GM18507 (cell line): ENCODE data around the gene TSPYL2.
A peak's percentile ranks its signal among the peaks of the same experiment; 100 is the strongest.

Source experiments
- DNase-seq: peaks from one replicate; pipeline ENCODE4 v3.0.0; 2011; ENCODE audit warnings: low read depth; ENCODE audit not compliant: insufficient read length; ENCODE audit errors: extremely low spot score
- FAIRE-seq: peaks from 2 replicates; lab custom pipeline; 2011; peaks lifted over from hg19 to GRCh38; lab: Jason Lieb, UNC

TSPYL2 gene

GRCh38 chrX:53081925-53082772 lies at the start of gene TSPYL2:
Gene TSPYL2, plus strand, starts transcription at chrX:53082367. Its CDS starts 132 bp downstream, at chrX:53082499.
- DNase-seq, result peak; percentile 73
- FAIRE-seq, result peak; percentile 100

GRCh38 chrX:53036149-53036548 lies 46.0 kb upstream of the TSPYL2 start:
- FAIRE-seq (no peak), DNase-seq (no peak)

- no peak for DNase-seq
- FAIRE-seq, result no peak
Measured at GRCh38 chrX:53039236-53039635, 42.9 kb upstream of the TSPYL2 start.

GRCh38 chrX:53044995-53045394 lies 37.2 kb upstream of the TSPYL2 start:
- FAIRE-seq (no peak), DNase-seq (no peak)

- FAIRE-seq (no peak), DNase-seq (no peak)
Measured at GRCh38 chrX:53047228-53047627, 34.9 kb upstream of the TSPYL2 start.

GRCh38 chrX:53048169-53049126 lies 33.7 kb upstream of the TSPYL2 start, which contains the start of gene GPR173:
Gene GPR173, plus strand, starts transcription at chrX:53048789. Its CDS starts 27,833 bp downstream, at chrX:53076622.
- FAIRE-seq (no peak), DNase-seq (no peak)

- DNase-seq (no peak), FAIRE-seq (no peak)
Measured at GRCh38 chrX:53049127-53049517, 33.0 kb upstream of the TSPYL2 start.

- FAIRE-seq (no peak), DNase-seq (no peak)
Measured at GRCh38 chrX:53050841-53051240, 31.3 kb upstream of the TSPYL2 start.

GRCh38 chrX:53055244-53055849 lies 26.8 kb upstream of the TSPYL2 start:
- DNase-seq (no peak), FAIRE-seq (no peak)

GRCh38 chrX:53056292-53056691 lies 25.9 kb upstream of the TSPYL2 start:
- FAIRE-seq (no peak), DNase-seq (no peak)

- FAIRE-seq (no peak), DNase-seq (no peak)
Measured at GRCh38 chrX:53065104-53065503, 17.1 kb upstream of the TSPYL2 start.

- no peak for FAIRE-seq
Measured at GRCh38 chrX:53071064-53071463, 11.1 kb upstream of the TSPYL2 start.

GRCh38 chrX:53071604-53072417 lies 10.4 kb upstream of the TSPYL2 start:
- peak; percentile 96 for FAIRE-seq

More at GRCh38 chrX:53071064-53071463, 11.1 kb upstream of the TSPYL2 start:
- DNase-seq, result no peak

GRCh38 chrX:53072418-53073114 lies 9.6 kb upstream of the TSPYL2 start:
- DNase-seq, result no peak
- peak; percentile 81 for FAIRE-seq

More at GRCh38 chrX:53071604-53072417, 10.4 kb upstream of the TSPYL2 start:
- DNase-seq, result no peak

GRCh38 chrX:53073115-53073586 lies 9.0 kb upstream of the TSPYL2 start:
- no peak for FAIRE-seq
- DNase-seq, result no peak

GRCh38 chrX:53075011-53075410 lies 7.2 kb upstream of the TSPYL2 start:
- peak; percentile 9 for FAIRE-seq
- no peak for DNase-seq

GRCh38 chrX:53076671-53077070 lies 5.5 kb upstream of the TSPYL2 start:
- no peak for DNase-seq
- no peak for FAIRE-seq
